Neural cell (in vitro differentiated cells): ENCODE data around the gene PSMB4.

ENCODE experiments used
- CTCF ChIP-seq: fragments of 450-650 bp; IDR thresholded peaks from 2 replicates; pipeline ENCODE4 v1.5.1; 2014; ENCODE audit warnings: antibody characterized with exemption, mild to moderate bottlenecking, moderate library complexity; ENCODE audit not compliant: poor library complexity, severe bottlenecking
- EP300 ChIP-seq: fragments of 450-650 bp; conservative IDR thresholded peaks from 2 replicates; pipeline ENCODE4 v1.6.1; 2014; ENCODE audit warnings: antibody characterized with exemption, mild to moderate bottlenecking, moderate library complexity; ENCODE audit not compliant: poor library complexity, severe bottlenecking
- EZH2 ChIP-seq: fragments of 200-600, 300-800 bp; shearing (Covaris generic), sonication (generic); IDR thresholded peaks from 2 replicates; pipeline ENCODE4 v1.6.1; 2014; ENCODE audit warnings: antibody characterized with exemption, low read length, borderline replicate concordance, mild to moderate bottlenecking; ENCODE audit not compliant: insufficient read depth, poor library complexity, severe bottlenecking
- MXI1 ChIP-seq: fragments of 450-650 bp; conservative IDR thresholded peaks from 2 replicates; pipeline ENCODE4 v1.6.1; 2014; ENCODE audit warnings: antibody characterized with exemption, mild to moderate bottlenecking; ENCODE audit not compliant: poor library complexity, severe bottlenecking
- POLR2AphosphoS5 ChIP-seq: IDR thresholded peaks from 2 replicates; pipeline ENCODE4 v1.6.1; 2012
- RAD21 ChIP-seq: fragments of 450-650 bp; conservative IDR thresholded peaks from 2 replicates; pipeline ENCODE4 v1.6.1; 2014; ENCODE audit warnings: antibody characterized with exemption, mild to moderate bottlenecking, moderate library complexity
- REST ChIP-seq: IDR thresholded peaks from 2 replicates; pipeline ENCODE4 v1.6.1; 2012; ENCODE audit warnings: borderline replicate concordance
- SMC3 ChIP-seq: fragments of 450-650 bp; conservative IDR thresholded peaks from 2 replicates; pipeline ENCODE4 v1.6.1; 2014; ENCODE audit warnings: antibody characterized with exemption, mild to moderate bottlenecking, moderate library complexity; ENCODE audit not compliant: poor library complexity
- TAF1 ChIP-seq: IDR thresholded peaks from 2 replicates; pipeline ENCODE4 v1.6.1; 2012; ENCODE audit warnings: low read depth

- TF ChIP-seq CTCF (no peak), EP300 (no peak), RAD21 (no peak), EZH2 (no peak), REST (no peak), POLR2AphosphoS5 (no peak), TAF1 (no peak), SMC3 (no peak), MXI1 (no peak)
These were observed 36.8 kb upstream of the PSMB4 start for GRCh38 chr1:151362308-151363155.
